Transverse colon (tissue), 4 donors: ENCODE results near the gene SCLY. TPM values are rescaled to one million over a fixed set of nuclear protein-coding genes. Genes with fewer than 3 reads are reported as not detected.

Experiments used
- DNase-seq: peaks from one replicate; pipeline ENCODE4 v3.0.0-alpha.2; 2019
- H3K27ac ChIP-seq, 4 donors: fragments of 200-600 bp; sonication (generic); 2 replicates each; pipeline ENCODE4 v1.5.1; 2016 to 2018; ENCODE audit warnings: inconsistent platforms in 4 of 4
- H3K27me3 ChIP-seq: fragments of 200-600 bp; sonication (generic); 2 replicates; pipeline ENCODE4 v1.5.1; 2017; ENCODE audit warnings: inconsistent platforms
- H3K36me3 ChIP-seq, 4 donors: fragments of 200-600 bp; sonication (generic); 2 replicates each; pipeline ENCODE4 v1.5.1; 2017 to 2019; ENCODE audit warnings: inconsistent platforms in 4 of 4
- H3K4me1 ChIP-seq, 4 donors: fragments of 200-600 bp; sonication (generic); 2 replicates each; pipeline ENCODE4 v1.5.1; 2017 to 2020; ENCODE audit warnings: inconsistent platforms in 4 of 4
- H3K4me3 ChIP-seq, 4 donors: fragments of 200-600 bp; sonication (generic); 1 replicate in 1 of 4; 2 replicates in 3 of 4; pipeline versions ENCODE4 v1.5.1 to v1.6.1; 2017 to 2019; ENCODE audit warnings: inconsistent platforms in 4 of 4
- H3K9me3 ChIP-seq, 2 donors: fragments of 200-600 bp; sonication (generic); 2 replicates each; pipeline ENCODE4 v1.5.1; 2017 to 2019; ENCODE audit warnings: inconsistent platforms in 2 of 2
- CTCF ChIP-seq, 5 experiments: fragments of 200-600 bp in 3 of 5; fragments of 450-650 bp in 2 of 5; sonication (generic) in 3 of 5; IDR thresholded peaks; 1 replicate in 2 of 5; 2 replicates in 3 of 5; pipeline ENCODE4 v1.5.1; 2016 to 2017; ENCODE audit warnings: antibody characterized with exemption in 5 of 5, inconsistent platforms in 3 of 5, mild to moderate bottlenecking in 2 of 5, moderate library complexity in 1 of 5
- EP300 ChIP-seq: sonication (generic); formaldehyde crosslinking; IDR thresholded peaks from one replicate; pipeline ENCODE4 v1.6.1; 2017; ENCODE audit warnings: antibody characterized with exemption, low read depth
- POLR2A ChIP-seq: fragments of 450-650 bp; IDR thresholded peaks from one replicate; pipeline ENCODE4 v1.6.1; 2016; ENCODE audit warnings: antibody characterized with exemption, mild to moderate bottlenecking, moderate library complexity
- POLR2AphosphoS5 ChIP-seq, 3 donors: sonication (generic); formaldehyde crosslinking; IDR thresholded peaks; one replicate each; pipeline ENCODE4 v1.6.1; 2016; ENCODE audit warnings: antibody characterized with exemption in 3 of 3
- WGBS, 2 donors: methylation state at CpG; one replicate each; pipeline ENCODE4 v1.1.5; 2018; ENCODE audit warnings: low coverage in 1 of 2; 5-methylcytosine and 5-hydroxymethylcytosine counted together
- in situ Hi-C, 4 donors: fragments of 200-750 bp; cut with MboI; loops; one replicate each; pipeline versions ENCODE4 v1.15.0 to v1.15.1; 2017; ENCODE audit warnings: low sequenced_read_pairs in 3 of 4, low pct_ligation_motif_present in 1 of 4, low pct_unique_long_range_greater_than_20kb in 1 of 4
- intact Hi-C: fragments of 100-400 bp; cut with DNase I; formaldehyde crosslinking; loops from one replicate; pipeline ENCODE4 v1.15.1; 2023; ENCODE audit warnings: low total_unique reads
- total RNA-seq, 4 donors: library from RNA; depleted of rRNA; stranded (reverse); fragments of >200 nt; gene quantifications; one replicate each; pipeline ENCODE4 v1.1.0, GENCODE V29; 2016

The SCLY gene
- total RNA-seq, 4 donors from 2014 or later = 9.4 to 24.3 (median 11.1) TPM

DNA sequence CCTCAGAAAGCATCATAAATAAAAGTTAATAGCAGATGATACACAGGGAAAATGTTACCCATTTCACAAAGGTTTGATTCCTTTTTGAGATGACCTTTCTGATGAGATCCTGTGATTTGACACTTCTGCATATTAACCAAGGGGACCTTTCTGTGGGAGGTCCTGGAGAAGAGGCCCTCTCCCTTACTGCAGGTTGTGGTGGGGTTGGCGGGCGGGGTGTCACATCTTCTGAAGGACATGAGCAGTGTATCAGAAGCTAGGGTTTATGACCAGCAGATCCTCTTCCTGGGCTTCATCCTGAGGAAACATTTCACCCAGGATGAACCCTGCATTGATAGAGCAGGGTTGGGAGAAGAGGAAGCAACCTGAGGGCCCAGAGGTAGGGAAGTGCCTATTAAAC is 37.2 kb upstream of the SCLY start:
- no peak overlapping the region for H3K4me3 ChIP-seq
- no peak for DNase-seq
- no peak for TF ChIP-seq EP300
- TF ChIP-seq POLR2A = no peak
- no peak for TF ChIP-seq CTCF (IDR thresholded peaks at IDR 0.05)
- no peak for TF ChIP-seq POLR2AphosphoS5 (IDR thresholded peaks at IDR 0.05)
- in situ Hi-C loops = no loop called here
- WGBS, 2 donors = 93% methylated on average over 2 of the region's 2 CpGs; no CpG with 5 or more reads in 1 of the 2 donors
- no peaks in the 10 kb centered on the region for H3K27me3 ChIP-seq
- no peak overlapping the region for H3K27ac ChIP-seq
- intact Hi-C loops = no loop called here
- H3K4me1 ChIP-seq = no peaks in the 10 kb centered on the region
- H3K36me3 ChIP-seq = peaks cover 0 to 6% (median 2%) of the 10 kb centered on the region in 4 donors
- H3K9me3 ChIP-seq = no peaks in the 10 kb centered on the region

GRCh38 chr2:238024986-238025385 is 35.8 kb upstream of the SCLY start:
- intact Hi-C loops = no loop called here
- WGBS, 2 donors = 96% methylated on average over 8 of the region's 8 CpGs; no CpG with 5 or more reads in 1 of the 2 donors
- peaks cover 0 to 6% (median 2%) of the 10 kb centered on the region in 4 donors for H3K36me3 ChIP-seq

GRCh38 chr2:238025741-238026360 is 35.0 kb upstream of the SCLY start:
- in situ Hi-C loops (no loop called here), intact Hi-C loops (no loop called here)
- Histone ChIP-seq H3K4me1 (no peaks in the 10 kb centered on the region), H3K27ac (no peak overlapping the region), H3K4me3 (no peak overlapping the region), H3K36me3 (peaks cover 0 to 10% (median 3%) of the 10 kb centered on the region in 4 donors), H3K9me3 (no peaks in the 10 kb centered on the region), H3K27me3 (no peaks in the 10 kb centered on the region)
- 80 to 93% methylated on average over 2 to 9 of the region's 9 CpGs for WGBS, 2 donors
- TF ChIP-seq CTCF (IDR thresholded peaks at IDR 0.05) (no peak), POLR2A (no peak), EP300 (no peak), POLR2AphosphoS5 (IDR thresholded peaks at IDR 0.05) (no peak)
- DNase-seq = no peak

More at GRCh38 chr2:238024986-238025385, 35.8 kb upstream of the SCLY start:
- Histone ChIP-seq H3K4me1 (no peaks in the 10 kb centered on the region), H3K4me3 (no peak overlapping the region), H3K27me3 (no peaks in the 10 kb centered on the region), H3K27ac (no peak overlapping the region), H3K9me3 (no peaks in the 10 kb centered on the region)
- no peak for TF ChIP-seq CTCF (IDR thresholded peaks at IDR 0.05)
- no peak for TF ChIP-seq EP300
- no peak for TF ChIP-seq POLR2AphosphoS5 (IDR thresholded peaks at IDR 0.05)
- TF ChIP-seq POLR2A = no peak
- in situ Hi-C loops = no loop called here
- no peak for DNase-seq

DNA sequence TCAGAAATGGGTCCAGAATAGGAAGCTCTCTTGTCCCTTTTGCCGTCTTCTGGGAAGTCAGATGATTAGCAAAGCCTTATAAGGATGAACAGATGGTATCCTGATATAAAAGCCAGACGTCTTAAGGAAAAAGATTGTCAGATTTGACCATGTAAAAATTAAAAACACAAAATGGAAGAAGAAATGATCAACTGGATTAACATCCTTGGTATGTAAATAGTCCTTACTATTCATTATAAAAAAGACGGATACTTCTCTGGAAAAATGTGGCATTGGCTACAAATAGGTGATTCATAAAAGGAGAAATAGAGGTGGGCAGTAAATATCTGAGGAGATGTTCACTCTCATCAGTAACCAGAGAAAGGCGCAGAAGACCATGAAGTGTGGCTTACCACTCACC is 33.7 kb upstream of the SCLY start:
- Histone ChIP-seq H3K27me3 (no peaks in the 10 kb centered on the region), H3K4me1 (no peaks in the 10 kb centered on the region), H3K4me3 (no peak overlapping the region), H3K27ac (no peak overlapping the region), H3K36me3 (peaks cover 0 to 15% (median 3%) of the 10 kb centered on the region in 4 donors), H3K9me3 (no peaks in the 10 kb centered on the region)
- DNase-seq = no peak
- in situ Hi-C loops = no loop called here
- 77 to 85% methylated on average over 4 of the region's 4 CpGs for WGBS, 2 donors
- intact Hi-C loops = no loop called here
- TF ChIP-seq POLR2AphosphoS5 (IDR thresholded peaks at IDR 0.05) (no peak), EP300 (no peak), CTCF (IDR thresholded peaks at IDR 0.05) (no peak), POLR2A (no peak)
